ENCODE measurements around the gene CCSER1.

- TF ChIP-seq CTCF (IDR thresholded peaks at IDR 0.05) (no peak), POLR2A (IDR thresholded peaks at IDR 0.05) (no peak), EP300 (IDR thresholded peaks at IDR 0.05) (no peak)
Measured at GRCh38 chr4:91035276-91035675, 908.1 kb downstream of the CCSER1 start.
